Measurements from ENCODE around the gene FARP1.

FARP1 gene

GRCh38 chr13:98503175-98504028, 360.5 kb downstream of the FARP1 start:
- H3K27ac ChIP-seq = no peak overlapping the region
- no peak for TF ChIP-seq CTCF (conservative IDR thresholded peaks at IDR 0.05)

DNA sequence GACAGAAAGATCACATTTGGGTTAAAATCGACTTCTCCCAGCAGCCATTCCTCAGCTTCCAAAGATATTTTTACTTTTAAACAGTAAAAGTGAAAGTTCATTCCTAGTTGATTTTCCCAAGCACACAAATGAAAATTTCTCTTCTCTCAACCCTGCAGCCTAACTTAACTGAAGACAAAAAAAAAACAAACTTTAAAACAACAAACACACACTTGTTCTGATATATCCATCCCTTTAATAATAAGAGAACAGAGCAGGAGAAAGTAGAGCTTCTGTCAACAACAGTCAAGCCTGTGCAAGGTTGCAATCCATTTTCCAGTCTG, 361.1 kb downstream of the FARP1 start:
- TF ChIP-seq CTCF (conservative IDR thresholded peaks at IDR 0.05) = no peak
- H3K27ac ChIP-seq = no peak overlapping the region

- H3K27ac ChIP-seq = no peak overlapping the region
- TF ChIP-seq CTCF (conservative IDR thresholded peaks at IDR 0.05) = no peak
These were observed 361.6 kb downstream of the FARP1 start for GRCh38 chr13:98504371-98504963.
